Trophoblast cell (in vitro differentiated cells and primary cell): ENCODE results near the gene ST3GAL5.
A peak's percentile ranks its signal among the peaks of the same experiment; 100 is the strongest.

Source experiments
- DNase-seq, 2 donors: peaks; one replicate each; pipeline ENCODE4 v3.0.0-alpha.2; 2016
- H2AFZ ChIP-seq: 2 replicates; pipeline ENCODE4 v1.6.1; 2013; ENCODE audit warnings: low read length, moderate library complexity, mild to moderate bottlenecking; ENCODE audit not compliant: insufficient read depth, poor library complexity
- H2AK5ac ChIP-seq: 2 replicates; pipeline ENCODE4 v1.6.1; 2013; ENCODE audit warnings: mild to moderate bottlenecking, low read length
- H2BK120ac ChIP-seq: 2 replicates; pipeline ENCODE4 v1.6.1; 2013; ENCODE audit warnings: low read length, mild to moderate bottlenecking, moderate library complexity; ENCODE audit not compliant: insufficient read depth, poor library complexity
- H2BK12ac ChIP-seq: 2 replicates; pipeline ENCODE4 v1.6.1; 2013; ENCODE audit warnings: mild to moderate bottlenecking, low read length, moderate library complexity
- H2BK5ac ChIP-seq: 2 replicates; pipeline ENCODE4 v1.6.1; 2013; ENCODE audit warnings: low read length, low read depth, moderate library complexity, mild to moderate bottlenecking; ENCODE audit not compliant: poor library complexity
- H3K14ac ChIP-seq: 2 replicates; pipeline ENCODE4 v1.6.1; 2013; ENCODE audit warnings: mild to moderate bottlenecking, low read length
- H3K18ac ChIP-seq: 2 replicates; pipeline ENCODE4 v1.6.1; 2013; ENCODE audit warnings: mild to moderate bottlenecking, low read length
- H3K23ac ChIP-seq: 2 replicates; pipeline ENCODE4 v1.6.1; 2013; ENCODE audit warnings: low read length
- H3K27ac ChIP-seq: 2 replicates; pipeline ENCODE4 v1.5.1; 2013; ENCODE audit warnings: low read depth, mild to moderate bottlenecking, inconsistent platforms, low read length, moderate library complexity
- H3K27me3 ChIP-seq: 2 replicates; pipeline ENCODE4 v1.6.1; 2013; ENCODE audit warnings: inconsistent platforms, mild to moderate bottlenecking, low read length, moderate library complexity; ENCODE audit not compliant: insufficient read depth
- H3K36me3 ChIP-seq, 2 experiments: 1 replicate in 1 of 2; 2 replicates in 1 of 2; pipeline ENCODE4 v1.6.1; 2013; ENCODE audit warnings: low read length in 2 of 2, mild to moderate bottlenecking in 2 of 2, moderate library complexity in 1 of 2; ENCODE audit not compliant: insufficient read depth in 2 of 2, control insufficient read depth in 1 of 2
- H3K4ac ChIP-seq: 2 replicates; pipeline ENCODE4 v1.6.1; 2013; ENCODE audit warnings: low read depth, mild to moderate bottlenecking, low read length, moderate library complexity
- H3K4me1 ChIP-seq, 2 experiments: 1 replicate in 1 of 2; 2 replicates in 1 of 2; pipeline ENCODE4 v1.6.1; 2013; ENCODE audit warnings: low read length in 2 of 2, mild to moderate bottlenecking in 2 of 2, moderate library complexity in 1 of 2; ENCODE audit not compliant: insufficient read depth in 2 of 2, control insufficient read depth in 1 of 2
- H3K4me2 ChIP-seq: 2 replicates; pipeline ENCODE4 v1.6.1; 2013; ENCODE audit warnings: inconsistent platforms, mild to moderate bottlenecking, low read length, moderate library complexity
- H3K4me3 ChIP-seq: 2 replicates; pipeline ENCODE4 v1.5.1; 2013; ENCODE audit warnings: mild to moderate bottlenecking, low read depth, low read length, inconsistent platforms
- H3K79me1 ChIP-seq: one replicate; pipeline ENCODE4 v1.6.1; 2013; ENCODE audit warnings: low read length
- H3K79me2 ChIP-seq: 2 replicates; pipeline ENCODE4 v1.6.1; 2013; ENCODE audit warnings: low read length, mild to moderate bottlenecking; ENCODE audit not compliant: control insufficient read depth, insufficient read depth, poor library complexity
- H3K9ac ChIP-seq: 2 replicates; pipeline ENCODE4 v1.6.1; 2013; ENCODE audit warnings: mild to moderate bottlenecking, low read length
- H3K9me3 ChIP-seq: 2 replicates; pipeline ENCODE4 v1.6.1; 2013; ENCODE audit warnings: low read depth, mild to moderate bottlenecking, control low read depth, inconsistent platforms, low read length; ENCODE audit not compliant: insufficient read depth
- H4K12ac ChIP-seq: 2 replicates; pipeline ENCODE4 v1.6.1; 2013; ENCODE audit warnings: low read depth, mild to moderate bottlenecking, low read length, moderate library complexity
- H4K8ac ChIP-seq: 2 replicates; pipeline ENCODE4 v1.6.1; 2013; ENCODE audit warnings: low read depth, mild to moderate bottlenecking, low read length, moderate library complexity
- H4K91ac ChIP-seq: one replicate; pipeline ENCODE4 v1.6.1; 2013; ENCODE audit warnings: low read depth, mild to moderate bottlenecking, low read length, moderate library complexity
- WGBS: extraction: QIAGEN DNeasy Blood & Tissue Kit; methylation state at CpG from one replicate; pipeline ENCODE4 v1.1.7; 2013; ENCODE audit warnings: missing lambda C conversion rate; ENCODE audit not compliant: insufficient read length, insufficient coverage; ENCODE audit errors: extremely low coverage; 5-methylcytosine and 5-hydroxymethylcytosine counted together

Gene ST3GAL5

DNA sequence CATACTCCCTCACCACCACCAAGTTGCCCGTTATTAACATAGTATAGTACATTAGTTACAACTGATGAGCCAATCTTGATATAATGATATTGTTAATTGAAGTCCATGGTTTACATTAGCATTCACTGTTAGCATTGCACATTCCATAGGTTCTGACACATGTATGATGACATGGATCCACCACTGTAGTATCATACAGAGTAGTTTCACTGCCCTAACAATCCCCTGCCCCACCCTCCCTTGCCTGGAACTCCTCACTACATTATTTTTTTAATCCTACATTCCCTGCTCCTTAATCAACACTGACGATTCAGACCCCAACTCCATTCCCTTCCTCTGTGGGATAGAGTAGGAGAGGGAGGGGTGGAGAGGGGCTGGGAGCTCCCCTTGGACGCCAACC is 20.2 kb upstream of the ST3GAL5 start:
- Histone ChIP-seq H4K12ac (no peak overlapping the region), H3K27me3 (no peaks in the 10 kb centered on the region), H3K9me3 (no peaks in the 10 kb centered on the region), H2BK120ac (no peak overlapping the region), H3K79me1 (peaks cover 2% of the 10 kb centered on the region), H3K27ac (no peak overlapping the region), H3K9ac (no peak overlapping the region), H4K8ac (no peak overlapping the region), H3K18ac (no peak overlapping the region), H3K79me2 (no peaks in the 10 kb centered on the region), H2AK5ac (no peak overlapping the region), H3K4me2 (no peak overlapping the region), H2BK12ac (no peak overlapping the region), H2BK5ac (no peak overlapping the region), H3K36me3 (no peaks in the 10 kb centered on the region), H3K14ac (no peak overlapping the region), H3K4ac (no peak overlapping the region), H3K23ac (no peak overlapping the region), H3K4me3 (no peak overlapping the region), H2AFZ (no peak overlapping the region), H3K4me1 (peaks cover 0 to 11% of the 10 kb centered on the region in 2 experiments), H4K91ac (no peak overlapping the region)
- 100% methylated on average over 1 of the region's 3 CpGs for WGBS
- no peak for DNase-seq

DNA sequence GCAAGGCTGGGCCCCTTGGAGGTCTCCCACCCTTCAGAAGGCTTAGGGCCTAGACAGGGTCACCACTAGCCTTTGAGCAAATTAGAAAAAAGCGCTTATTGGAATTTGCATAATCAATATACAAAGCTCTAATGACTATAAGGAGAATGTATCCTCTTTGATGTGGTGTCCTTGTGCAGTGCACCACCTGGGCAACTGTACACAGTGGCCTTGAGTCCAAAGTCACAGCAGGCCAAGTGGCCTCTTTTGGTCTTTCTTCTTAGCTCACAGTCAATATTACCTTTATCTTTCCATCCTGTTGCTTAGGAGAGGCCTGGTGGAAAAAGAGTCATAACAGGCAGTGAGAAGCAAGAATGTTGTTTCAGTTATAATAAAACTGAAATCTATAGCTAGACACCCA is 19.7 kb upstream of the ST3GAL5 start:
- no peak overlapping the region for H2AK5ac ChIP-seq
- no peak overlapping the region for H3K18ac ChIP-seq
- H3K4me2 ChIP-seq: no peak overlapping the region
- no CpG with 5 or more reads among the region's 1 CpG for WGBS
- H4K8ac ChIP-seq: no peak overlapping the region
- no peak overlapping the region for H3K27ac ChIP-seq
- H3K14ac ChIP-seq: no peak overlapping the region
- H3K4ac ChIP-seq: no peak overlapping the region
- no peak overlapping the region for H2BK12ac ChIP-seq
- no peak overlapping the region for H2BK5ac ChIP-seq
- H2AFZ ChIP-seq: no peak overlapping the region
- no peaks in the 10 kb centered on the region for H3K79me2 ChIP-seq
- peaks cover 0 to 11% of the 10 kb centered on the region in 2 experiments for H3K4me1 ChIP-seq
- H3K23ac ChIP-seq: no peak overlapping the region
- no peak for DNase-seq
- no peak overlapping the region for H3K9ac ChIP-seq
- H4K91ac ChIP-seq: no peak overlapping the region
- no peak overlapping the region for H4K12ac ChIP-seq
- H3K27me3 ChIP-seq: no peaks in the 10 kb centered on the region
- peaks cover 2% of the 10 kb centered on the region for H3K79me1 ChIP-seq
- H3K9me3 ChIP-seq: no peaks in the 10 kb centered on the region
- no peaks in the 10 kb centered on the region for H3K36me3 ChIP-seq
- H3K4me3 ChIP-seq: no peak overlapping the region
- no peak overlapping the region for H2BK120ac ChIP-seq

DNA sequence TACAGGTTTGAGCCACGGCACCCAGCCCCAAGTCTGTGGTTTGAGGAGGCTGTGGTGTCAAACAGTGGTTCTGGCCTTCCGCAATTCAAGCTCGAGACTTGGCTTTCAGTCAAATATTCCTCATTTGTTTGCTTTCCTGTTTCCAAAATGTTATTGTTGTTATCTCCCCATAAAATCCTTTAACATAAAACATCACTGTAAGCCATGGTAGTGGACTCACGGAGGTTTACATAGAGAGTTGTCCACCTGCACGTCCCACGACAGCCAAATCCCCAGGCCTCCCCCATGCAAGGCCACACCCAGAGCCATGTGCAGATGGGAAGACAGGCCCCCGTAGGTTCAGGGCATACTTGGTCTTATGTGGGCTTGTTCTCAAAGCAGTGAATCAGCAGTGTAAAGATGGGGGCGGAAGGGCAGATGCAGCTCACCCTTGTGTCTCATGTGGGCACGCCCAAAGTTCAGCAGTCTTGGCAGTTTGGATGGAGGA is 18.9 kb upstream of the ST3GAL5 start:
- H2BK120ac ChIP-seq: no peak overlapping the region
- H3K4me1 ChIP-seq: peaks cover 0 to 11% of the 10 kb centered on the region in 2 experiments
- no peak overlapping the region for H2AFZ ChIP-seq
- H3K18ac ChIP-seq: no peak overlapping the region
- H3K9me3 ChIP-seq: no peaks in the 10 kb centered on the region
- no peaks in the 10 kb centered on the region for H3K79me2 ChIP-seq
- no peak overlapping the region for H4K8ac ChIP-seq
- no peak overlapping the region for H3K4ac ChIP-seq
- no CpG with 5 or more reads among the region's 9 CpGs for WGBS
- H3K14ac ChIP-seq: no peak overlapping the region
- peak overlapping the region; percentile 52 for H2AK5ac ChIP-seq
- no peak overlapping the region for H3K23ac ChIP-seq
- no peaks in the 10 kb centered on the region for H3K27me3 ChIP-seq
- no peak overlapping the region for H3K4me2 ChIP-seq
- no peak overlapping the region for H4K12ac ChIP-seq
- H4K91ac ChIP-seq: no peak overlapping the region
- no peak overlapping the region for H3K9ac ChIP-seq
- H3K27ac ChIP-seq: no peak overlapping the region
- no peak overlapping the region for H2BK5ac ChIP-seq
- H3K4me3 ChIP-seq: no peak overlapping the region
- no peak for DNase-seq
- H3K36me3 ChIP-seq: no peaks in the 10 kb centered on the region
- peaks cover 2% of the 10 kb centered on the region for H3K79me1 ChIP-seq
- no peak overlapping the region for H2BK12ac ChIP-seq

DNA sequence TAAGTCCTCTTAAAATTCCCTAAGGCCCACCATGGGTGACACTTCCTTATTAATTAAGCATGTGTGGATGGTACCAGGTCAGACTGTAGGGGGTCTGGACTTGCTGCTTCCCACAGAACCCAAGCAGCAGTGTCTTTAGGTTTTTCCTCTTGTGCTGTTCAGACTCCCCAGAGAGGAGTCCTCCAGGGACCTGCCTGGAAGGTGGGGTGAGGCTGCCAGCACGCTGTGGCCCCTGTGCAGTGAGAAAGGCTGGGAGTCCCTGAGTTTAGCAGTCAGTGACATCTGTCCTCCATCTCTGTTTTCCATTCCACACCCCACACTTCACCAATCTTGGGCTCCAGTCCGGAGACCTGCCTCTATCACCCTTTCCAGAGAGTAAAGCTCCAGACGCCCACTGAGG is 18.0 kb upstream of the ST3GAL5 start:
- Histone ChIP-seq H3K4me2 (no peak overlapping the region), H3K27ac (no peak overlapping the region), H3K4me3 (no peak overlapping the region), H2BK120ac (no peak overlapping the region), H3K9me3 (no peaks in the 10 kb centered on the region), H3K36me3 (no peaks in the 10 kb centered on the region), H3K18ac (no peak overlapping the region), H2BK5ac (no peak overlapping the region), H3K79me1 (no peaks in the 10 kb centered on the region), H4K91ac (no peak overlapping the region), H3K9ac (no peak overlapping the region), H3K4ac (no peak overlapping the region), H3K79me2 (no peaks in the 10 kb centered on the region), H2BK12ac (peak overlapping the region; percentile 50), H3K27me3 (no peaks in the 10 kb centered on the region), H3K4me1 (peaks cover 0 to 7% of the 10 kb centered on the region in 2 experiments), H3K14ac (no peak overlapping the region), H4K12ac (no peak overlapping the region), H4K8ac (no peak overlapping the region), H2AK5ac (no peak overlapping the region), H3K23ac (no peak overlapping the region), H2AFZ (no peak overlapping the region)
- no CpG with 5 or more reads among the region's 3 CpGs for WGBS
- no peak for DNase-seq
